ENCODE data around the gene UBTF.
A peak's percentile ranks its signal among the peaks of the same experiment; 100 is the strongest.

The UBTF gene

DNA sequence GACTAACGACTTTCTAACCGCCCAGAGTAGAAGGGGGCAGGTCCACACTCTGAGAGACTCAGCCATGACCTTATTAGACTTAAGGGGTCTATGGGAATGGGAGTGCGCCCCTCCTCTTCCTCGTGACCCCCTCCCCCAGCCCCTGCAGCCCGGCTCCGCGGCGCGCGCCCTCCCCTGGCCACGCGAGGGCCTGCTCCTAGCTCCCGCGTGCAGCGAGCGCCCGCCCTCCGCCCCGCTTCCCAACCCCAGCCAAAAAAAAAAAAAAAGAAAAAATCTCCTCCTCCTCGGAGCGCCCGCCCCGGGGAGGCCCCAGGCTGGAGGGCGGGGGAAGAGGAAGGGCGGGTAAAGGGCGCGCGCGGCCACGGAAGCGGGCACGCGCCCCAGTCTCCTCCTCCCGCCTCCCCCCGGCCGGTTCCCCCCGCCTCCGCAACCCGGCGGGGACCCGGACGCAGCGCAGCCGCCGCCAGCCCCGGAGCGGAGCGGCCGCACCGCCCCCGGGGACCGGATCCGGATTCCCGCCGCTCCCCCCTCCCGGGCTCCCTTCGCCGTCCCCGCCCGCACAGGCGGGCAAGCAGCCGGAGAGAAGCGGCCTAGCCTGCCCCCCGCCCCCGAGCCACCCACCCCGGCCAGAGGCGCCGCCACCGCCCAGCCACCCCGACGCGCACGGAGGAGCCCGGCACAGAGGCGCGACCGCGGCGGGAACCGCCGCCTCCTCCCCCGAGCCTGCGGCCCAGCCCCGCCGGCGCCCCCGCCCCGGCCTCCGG, 949 bp downstream of the UBTF start:
- peak overlapping the region; percentile 76 to 94 (median 87) for H3K4me3 ChIP-seq
- H3K27ac ChIP-seq, result peak overlapping the region; percentile 96 to 100 (median 99)

DNA sequence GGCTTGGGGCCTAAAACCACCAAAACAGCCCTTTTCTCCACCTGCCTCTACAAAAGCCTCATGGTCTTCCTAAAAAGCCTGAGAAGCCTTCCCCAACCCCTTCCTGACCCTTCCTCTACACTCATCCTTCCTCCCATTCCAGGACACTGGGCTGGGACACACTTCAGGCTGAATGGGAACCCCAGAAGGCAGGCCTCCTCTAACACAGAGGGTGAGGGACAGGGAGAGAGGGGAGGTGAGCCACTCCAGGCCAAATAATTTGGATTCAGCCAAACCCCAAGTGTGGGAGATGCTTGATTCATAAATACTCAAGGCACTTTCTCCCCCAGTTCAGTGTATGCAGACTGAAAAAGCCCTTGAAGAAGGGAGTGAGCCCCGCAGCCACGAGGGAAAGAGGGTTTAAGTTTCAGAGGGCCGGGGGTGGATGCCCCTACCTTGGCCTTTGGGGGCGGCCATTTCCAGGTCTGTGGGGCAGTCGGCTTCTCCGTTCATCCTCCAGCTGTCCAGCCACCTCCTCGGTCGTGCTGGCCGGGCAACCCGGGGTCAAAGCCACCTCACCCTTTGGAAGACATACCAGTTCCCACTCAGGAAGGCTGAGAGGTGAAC, 1.6 kb downstream of the UBTF start:
- H3K4me3 ChIP-seq, result peak overlapping the region; percentile 76 to 94 (median 87)

DNA sequence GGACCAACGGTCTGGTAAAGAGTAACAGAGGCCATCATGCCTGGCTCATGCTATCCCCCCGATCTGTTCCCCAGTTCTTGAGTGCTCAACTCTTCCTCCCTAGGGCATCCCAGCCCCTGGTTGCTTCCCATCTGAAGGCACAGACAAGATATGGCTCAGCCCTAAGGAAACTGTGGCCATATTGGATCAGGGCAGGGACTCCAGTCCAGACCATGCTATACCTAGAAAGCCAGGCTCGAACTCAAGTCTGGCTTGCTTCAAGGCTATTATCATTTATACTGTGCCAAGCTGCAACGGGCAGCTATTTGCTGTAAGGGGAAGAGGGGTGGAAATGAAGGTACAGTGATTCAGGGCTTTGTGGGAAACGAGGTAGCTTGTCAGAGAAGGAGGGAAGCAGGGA, 2.8 kb downstream of the UBTF start:
- peak overlapping the region in 8 of 21 experiments; percentile 4 to 100 (median 98) for H3K27ac ChIP-seq

More for the DNA sequence above, 1.6 kb downstream of the UBTF start:
- peak overlapping the region; percentile 35 to 100 (median 99) for H3K27ac ChIP-seq

DNA sequence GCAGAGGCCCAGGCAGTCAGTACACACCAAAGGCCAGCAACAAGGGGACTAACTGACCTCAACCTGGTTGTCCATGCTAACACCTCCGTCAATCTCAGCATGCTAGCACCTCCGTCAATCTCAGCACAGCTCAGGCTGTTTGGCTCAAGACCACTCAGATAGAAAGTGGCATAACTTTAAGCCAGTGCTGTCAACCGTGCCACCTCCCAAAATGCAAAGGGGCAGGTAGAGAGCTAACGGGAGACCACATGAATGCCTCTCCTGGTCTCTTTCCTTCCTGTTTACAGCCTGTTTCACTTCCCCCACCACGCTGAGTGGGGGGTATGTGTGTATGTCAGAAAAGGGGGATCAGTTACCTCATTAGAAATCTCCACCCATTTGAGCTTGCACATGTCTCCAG, 3.3 kb downstream of the UBTF start:
- H3K27ac ChIP-seq, result peak overlapping the region in 6 of 21 experiments; percentile 4 to 100 (median 64)

More for the DNA sequence above, 2.8 kb downstream of the UBTF start:
- H3K4me3 ChIP-seq, result no peak overlapping the region

DNA sequence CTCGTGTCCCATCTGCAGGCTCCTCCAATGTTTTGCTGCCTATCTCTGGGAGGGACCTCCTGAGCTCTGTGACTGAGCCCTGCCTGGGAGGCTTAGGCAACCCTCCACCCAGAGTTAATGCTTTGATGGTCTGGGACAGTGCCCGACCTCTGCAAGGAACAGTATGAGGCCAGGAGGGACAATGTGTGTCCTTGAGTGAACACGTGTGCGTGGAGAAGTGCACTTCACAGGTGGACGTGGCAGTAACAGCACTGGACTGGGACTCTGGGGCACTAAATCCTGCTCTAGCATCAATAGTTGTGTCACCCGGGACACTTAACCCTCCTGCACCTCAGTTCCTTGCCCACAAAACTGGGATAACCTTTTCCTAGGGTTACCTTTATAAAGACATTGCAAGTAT, 4.6 kb downstream of the UBTF start:
- no peak overlapping the region for H3K4me3 ChIP-seq
- H3K27ac ChIP-seq, result peak overlapping the region in 1 of 21 experiments; percentile 100

More for the DNA sequence above, 3.3 kb downstream of the UBTF start:
- H3K4me3 ChIP-seq, result no peak overlapping the region

DNA sequence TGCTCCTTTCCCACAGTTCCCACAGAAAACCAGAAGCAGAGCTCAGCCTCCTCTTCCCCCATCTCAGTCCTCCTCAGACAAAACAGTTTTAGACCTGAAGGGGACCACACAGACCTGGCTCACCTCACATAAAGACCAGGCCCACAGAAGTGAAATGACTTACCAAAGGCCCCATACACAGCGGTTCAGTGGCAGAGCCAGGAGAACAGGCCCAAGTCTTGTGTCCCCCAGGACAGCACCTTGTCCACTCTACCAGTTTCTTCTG, 5.3 kb downstream of the UBTF start:
- H3K27ac ChIP-seq, result no peak overlapping the region
- H3K4me3 ChIP-seq, result no peak overlapping the region

DNA sequence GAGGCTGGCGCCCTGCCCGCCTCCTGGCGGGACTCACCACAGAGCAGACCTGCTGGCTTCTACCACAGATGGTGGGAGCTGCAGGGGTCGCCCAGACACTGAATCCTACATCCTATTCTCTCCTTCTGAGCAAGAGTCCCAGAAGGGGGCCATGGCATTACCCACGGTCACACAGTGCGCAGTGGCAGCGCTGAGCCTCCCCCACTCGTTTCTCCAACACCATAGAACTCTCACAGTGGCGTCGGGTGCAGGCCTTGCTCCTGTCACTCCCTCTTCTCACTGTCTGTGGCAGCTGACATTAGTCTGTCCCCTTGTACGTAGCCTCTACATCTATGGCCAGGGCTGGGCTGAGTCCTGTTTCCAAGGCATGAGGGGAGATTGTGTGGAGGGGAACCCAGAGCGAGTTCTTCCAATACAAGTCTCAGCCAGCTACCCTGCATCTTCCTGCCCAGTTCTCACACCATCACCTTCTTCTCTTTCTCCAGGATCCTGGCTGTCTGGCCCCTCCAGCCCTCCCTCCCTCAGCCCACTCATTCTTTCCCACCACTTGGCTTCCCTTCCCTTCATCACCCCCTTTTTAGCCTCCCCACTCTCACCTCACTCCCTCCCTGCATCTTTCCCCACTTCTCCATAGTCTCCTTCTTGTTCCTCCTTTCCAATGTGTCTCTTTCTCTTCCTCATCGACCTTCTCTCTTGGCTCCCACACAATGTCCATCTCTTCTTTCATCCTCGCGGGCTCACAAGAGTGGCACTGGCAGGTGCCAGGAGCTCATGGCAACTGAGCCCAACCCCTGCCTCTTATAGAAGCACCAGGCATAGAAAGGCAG, 5.9 kb downstream of the UBTF start:
- no peak overlapping the region for H3K4me3 ChIP-seq
- H3K27ac ChIP-seq, result no peak overlapping the region

DNA sequence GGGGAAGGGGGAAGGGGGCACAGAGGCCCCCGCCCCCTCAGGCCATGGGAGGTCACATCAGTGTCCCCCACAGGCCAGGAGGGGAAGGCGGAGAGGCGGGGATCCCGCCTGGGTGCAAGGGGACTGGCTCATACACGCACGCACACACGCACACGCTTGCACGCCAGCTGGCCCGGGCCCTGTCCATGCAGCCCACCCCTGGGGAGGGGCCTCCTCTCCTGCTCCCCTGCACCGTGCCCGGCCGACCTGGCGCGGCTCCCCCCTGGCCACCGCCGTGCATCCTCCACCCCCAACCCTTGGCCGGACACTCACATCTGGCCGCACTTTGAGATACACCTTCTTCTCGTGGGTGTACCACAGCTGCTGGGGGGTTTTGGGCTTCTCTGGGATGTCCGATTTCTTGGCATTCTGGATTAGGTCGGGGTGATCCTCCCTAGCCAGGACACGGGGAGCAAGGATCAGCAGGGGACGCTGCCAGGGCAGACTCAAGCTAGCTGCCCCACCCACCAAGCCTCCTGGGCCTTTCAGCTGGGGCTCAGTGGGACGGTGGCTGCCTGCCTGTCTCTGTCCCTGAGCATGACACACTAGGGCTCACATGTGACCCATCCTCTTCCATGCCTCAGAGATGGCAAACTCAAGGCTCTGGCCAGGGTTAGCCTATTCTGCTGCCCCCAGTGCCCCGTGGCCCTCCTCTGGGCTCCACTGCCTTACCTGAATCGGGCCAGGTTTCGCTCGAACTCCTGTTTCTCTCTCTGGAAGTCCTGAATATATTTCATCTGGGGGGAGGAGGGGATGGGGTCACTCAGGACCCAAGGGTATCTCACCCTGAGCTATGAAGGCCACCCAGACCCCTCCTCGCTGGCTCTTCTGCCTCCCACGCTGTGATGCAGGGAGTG, 6.7 kb downstream of the UBTF start:
- Histone ChIP-seq H3K4me3 (no peak overlapping the region), H3K27ac (peak overlapping the region in 1 of 21 experiments; percentile 14)

DNA sequence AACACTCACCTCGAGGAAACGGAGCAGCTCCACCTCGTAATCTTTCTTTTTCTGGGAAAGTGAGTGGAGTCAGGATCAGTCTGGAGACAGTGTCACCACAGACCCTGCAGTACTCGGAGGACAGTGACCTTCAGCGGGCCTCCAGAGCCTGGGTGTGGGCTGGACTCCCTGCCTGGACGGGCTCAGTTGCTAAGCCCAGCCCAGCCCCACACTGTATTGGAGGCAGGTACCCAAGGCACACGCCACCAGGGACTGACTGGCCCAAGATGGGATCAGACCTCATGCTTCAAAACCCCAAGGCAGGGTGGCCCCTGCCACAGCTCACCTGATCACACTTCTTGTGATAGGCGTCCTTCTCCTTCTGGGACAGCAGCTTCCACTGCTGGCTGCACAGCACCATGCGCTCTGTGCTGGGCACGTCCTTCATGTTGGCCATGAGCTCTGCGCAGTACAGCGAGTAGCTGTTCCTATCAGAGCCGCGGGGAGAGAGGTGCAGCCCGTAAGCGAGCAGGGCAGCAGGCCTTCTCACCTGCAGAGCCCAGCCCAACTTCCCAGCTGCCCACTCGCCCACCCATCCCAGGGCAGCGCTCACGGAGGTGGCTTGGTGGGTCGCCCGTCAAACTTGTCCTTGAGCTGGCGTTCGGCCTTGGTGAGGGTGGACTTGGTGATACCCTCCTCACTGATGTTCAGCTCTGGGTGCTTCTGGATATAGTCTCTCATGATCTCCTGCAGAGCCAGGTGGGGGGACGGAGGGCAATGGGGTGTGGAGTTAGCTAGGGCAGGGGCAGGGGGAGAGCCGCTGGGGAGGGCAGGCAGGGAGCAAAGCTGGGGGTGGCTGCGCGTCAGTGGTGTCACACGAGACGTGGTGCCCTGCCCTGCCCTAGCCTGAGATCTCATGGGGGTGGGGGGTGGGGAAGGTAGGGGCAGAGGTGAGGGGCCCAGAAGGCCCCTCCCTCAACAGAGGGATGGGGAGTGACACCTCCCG, 7.9 kb downstream of the UBTF start:
- Histone ChIP-seq H3K27ac (peak overlapping the region in 2 of 21 experiments; percentile 14 to 41), H3K4me3 (no peak overlapping the region)

DNA sequence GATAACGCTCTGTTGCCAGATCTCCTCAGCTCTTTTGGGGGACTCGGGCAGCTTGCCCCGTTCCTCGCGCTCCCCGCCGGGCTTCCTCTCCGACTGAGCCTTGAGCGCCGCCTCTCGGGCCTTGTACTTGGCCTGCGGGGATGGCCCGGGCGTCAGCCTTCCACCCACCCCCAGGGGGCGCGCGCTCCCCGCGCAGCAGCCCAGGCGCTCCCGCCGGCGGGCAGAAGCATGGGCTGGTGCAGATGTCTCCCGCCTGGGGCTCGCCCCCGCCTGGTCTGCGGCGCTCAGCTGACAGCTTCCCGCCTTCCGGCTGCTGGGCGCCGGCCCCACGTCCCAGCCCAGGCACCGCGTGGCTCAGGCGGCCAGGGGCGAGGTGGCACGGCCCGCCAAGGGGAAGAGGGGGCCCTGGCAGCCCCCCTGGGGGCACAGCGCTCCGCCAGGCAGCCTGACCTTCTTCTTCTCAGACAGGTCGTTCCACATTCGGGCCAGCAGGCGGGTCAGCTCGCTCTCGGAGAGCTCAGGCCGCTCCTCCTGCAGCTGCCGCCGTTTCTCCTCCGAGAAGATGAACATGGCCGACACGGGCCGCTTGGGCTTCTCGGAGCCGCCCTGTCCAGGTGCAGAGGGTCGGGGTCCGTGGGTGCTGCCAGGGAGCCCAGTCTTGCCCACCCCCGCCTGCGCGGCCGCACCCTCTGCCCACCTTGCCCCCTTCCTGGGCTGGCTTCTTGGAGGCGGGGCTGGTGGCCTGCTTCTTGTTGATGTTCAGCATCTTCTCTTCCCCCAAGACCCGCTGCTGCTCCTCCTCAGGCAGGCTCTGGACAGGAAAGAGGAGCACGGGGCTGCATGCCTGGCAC, 8.9 kb downstream of the UBTF start:
- H3K27ac ChIP-seq, result peak overlapping the region in 15 of 21 experiments; percentile 0 to 71 (median 43)
- H3K4me3 ChIP-seq, result no peak overlapping the region

DNA sequence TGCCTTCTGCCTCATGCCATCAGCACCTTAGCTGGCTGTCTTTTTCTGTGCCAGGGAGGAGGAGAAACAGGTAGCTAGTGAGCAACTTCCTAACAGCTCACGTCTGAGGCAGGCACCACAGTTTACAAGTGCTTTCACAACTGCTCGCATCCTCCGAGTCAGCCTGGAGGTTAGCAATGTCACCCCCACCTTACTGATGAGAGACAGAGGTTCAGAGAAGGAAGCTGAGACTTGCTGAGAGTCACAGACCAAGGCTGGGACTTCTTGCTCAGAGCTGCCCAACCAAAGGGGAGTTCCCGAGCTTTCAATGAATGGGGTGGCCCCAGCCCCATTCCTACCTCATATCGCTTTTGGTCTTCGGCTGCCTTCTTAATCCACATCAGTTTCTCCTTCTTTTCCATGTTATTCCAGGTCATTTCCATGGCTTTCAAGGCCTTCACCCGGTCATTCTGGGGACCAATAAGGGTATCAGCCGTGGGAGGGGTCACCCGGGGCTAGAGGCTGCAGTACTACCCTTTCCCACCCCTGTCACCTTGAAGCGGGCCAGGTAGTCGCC, 9.6 kb downstream of the UBTF start:
- Histone ChIP-seq H3K4me3 (no peak overlapping the region), H3K27ac (peak overlapping the region in 12 of 21 experiments; percentile 0 to 71 (median 48))

DNA sequence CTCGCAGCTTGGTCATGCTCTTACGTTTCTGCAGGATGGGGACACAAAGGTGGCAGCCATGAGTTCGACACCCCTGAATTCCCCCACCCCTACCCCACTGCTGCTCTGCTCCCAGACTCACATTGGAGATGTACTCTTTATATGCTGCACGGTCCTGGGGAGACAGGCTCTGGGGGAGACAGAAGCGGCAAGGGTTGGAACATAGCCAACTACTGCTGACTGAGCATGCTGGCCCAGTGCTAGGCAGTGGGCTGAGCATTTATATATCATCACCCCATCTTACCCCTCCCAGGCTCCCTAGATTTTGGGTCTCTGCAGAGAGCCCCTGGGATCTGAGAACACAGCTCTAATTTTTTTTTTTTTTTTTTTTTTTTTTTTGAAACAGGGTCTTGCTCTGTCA, 11.7 kb downstream of the UBTF start:
- no peak overlapping the region for H3K4me3 ChIP-seq
- H3K27ac ChIP-seq, result peak overlapping the region in 1 of 21 experiments; percentile 3

DNA sequence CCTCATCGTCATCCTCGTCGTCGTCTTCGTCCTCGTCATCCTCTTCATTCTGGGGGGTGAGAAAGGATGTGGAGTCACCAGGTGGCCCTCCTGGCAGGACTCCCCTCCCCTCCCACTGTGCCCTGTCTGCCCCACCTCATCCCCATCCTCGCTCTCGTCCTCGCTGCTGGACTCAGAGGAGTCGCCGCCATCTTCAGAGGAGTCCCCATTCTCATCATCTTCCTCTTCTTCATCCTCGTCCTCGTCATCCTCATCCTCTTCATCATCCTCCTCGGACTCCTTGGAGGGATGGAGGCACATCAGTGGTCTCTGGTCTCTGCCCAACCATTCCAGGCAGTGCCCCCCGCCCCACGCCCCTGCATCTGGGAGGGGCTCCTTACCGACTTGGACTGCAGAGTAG, 12.2 kb downstream of the UBTF start:
- H3K4me3 ChIP-seq, result no peak overlapping the region
- H3K27ac ChIP-seq, result no peak overlapping the region

DNA sequence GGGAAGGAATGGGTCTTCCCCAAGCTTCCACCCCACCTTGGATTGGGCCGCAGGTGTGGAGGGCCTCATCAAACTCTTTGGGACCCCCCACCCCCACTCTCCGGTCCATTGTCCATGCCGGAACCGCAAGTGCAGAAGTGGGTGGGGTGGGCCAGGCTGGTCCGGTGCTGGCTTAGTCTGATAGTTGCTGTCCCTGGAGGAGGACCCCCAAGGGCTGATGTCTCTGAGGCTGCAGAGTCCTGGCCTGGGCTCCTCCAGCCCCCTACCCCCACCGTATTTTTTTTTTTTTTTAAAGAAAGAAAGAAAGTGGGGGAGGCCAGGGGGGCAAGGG, 12.7 kb downstream of the UBTF start:
- Histone ChIP-seq H3K4me3 (no peak overlapping the region), H3K27ac (no peak overlapping the region)

DNA sequence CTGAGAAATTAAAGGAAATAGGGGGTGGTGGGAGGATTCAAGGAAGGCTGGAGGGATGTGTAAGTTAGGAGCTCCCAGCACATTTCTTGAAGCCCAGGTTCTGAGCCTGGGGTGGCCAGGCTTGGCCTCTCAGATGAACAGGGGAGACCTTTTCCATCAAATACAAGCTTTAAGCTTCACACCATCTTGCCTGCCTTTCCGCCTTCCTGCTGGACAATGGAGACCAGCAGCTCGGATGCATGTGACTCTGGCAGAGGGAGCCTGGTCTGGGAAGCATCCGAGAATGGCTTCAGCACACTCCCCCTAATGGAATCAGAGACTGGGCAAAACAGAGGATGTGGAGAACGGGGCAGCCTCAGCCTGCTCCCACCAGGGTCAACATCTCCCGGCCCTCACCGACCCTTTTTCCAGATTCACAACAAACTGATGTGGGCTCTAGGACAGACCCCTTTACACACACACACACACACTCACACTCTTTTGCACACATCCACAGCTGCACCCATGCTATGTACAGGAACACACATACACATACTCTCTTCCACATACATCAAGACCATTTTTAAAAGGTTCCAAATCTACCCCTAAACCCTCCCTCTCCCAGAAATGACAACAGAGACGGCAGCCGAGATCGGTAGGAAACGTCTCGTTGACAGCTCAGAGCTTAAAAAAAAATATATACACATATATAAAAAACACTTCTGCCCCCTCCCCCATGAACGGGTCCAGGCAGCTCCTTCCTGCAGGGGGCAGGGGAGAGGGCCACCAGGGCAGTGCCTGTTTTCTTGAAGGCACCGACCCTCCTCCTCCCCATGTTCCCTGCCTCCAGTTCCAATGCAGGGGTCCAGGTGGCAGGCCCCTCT, 13.3 kb downstream of the UBTF start:
- H3K4me3 ChIP-seq, result no peak overlapping the region
- peak overlapping the region in 2 of 21 experiments; percentile 5 to 69 for H3K27ac ChIP-seq

DNA sequence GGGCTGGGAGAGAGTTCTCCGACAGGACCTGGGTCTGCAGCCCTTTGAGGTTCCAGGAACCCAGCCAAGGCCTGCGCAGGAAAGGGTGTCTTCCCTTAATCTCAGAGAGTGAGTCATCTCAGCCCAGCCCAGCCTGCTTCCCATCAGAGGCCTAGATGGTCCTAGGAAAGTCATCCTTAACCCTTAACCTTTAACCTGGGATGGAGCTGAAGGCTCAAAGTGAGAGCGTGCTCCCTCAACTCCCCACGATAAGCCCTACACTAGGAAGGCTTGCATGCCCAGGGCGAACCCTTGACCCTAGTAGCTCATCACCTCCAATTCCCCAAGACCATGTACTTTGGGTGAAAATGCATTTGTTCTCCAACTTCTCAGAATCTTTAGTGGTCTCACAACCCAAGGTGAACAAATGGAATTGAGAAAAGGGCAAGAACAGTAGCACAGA, 15.0 kb downstream of the UBTF start:
- no peak overlapping the region for H3K4me3 ChIP-seq
- peak overlapping the region in 13 of 21 experiments; percentile 4 to 69 (median 21) for H3K27ac ChIP-seq

Data from skin epidermis (tissue), 12 donors.